GM18507 (cell line): ENCODE results near the gene DNAJC25.
"Not testable (repeated sequence)": the region's sequence is repeated elsewhere in the genome, so short reads cannot be mapped to it uniquely, and the experiment has no call there.

Experiments
- DNase-seq: peaks from one replicate; pipeline ENCODE4 v3.0.0; 2011; ENCODE audit warnings: low read depth; ENCODE audit not compliant: insufficient read length; ENCODE audit errors: extremely low spot score
- FAIRE-seq: peaks from 2 replicates; lab custom pipeline; 2011; peaks lifted over from hg19 to GRCh38; lab: Jason Lieb, UNC

The DNAJC25 gene

DNA sequence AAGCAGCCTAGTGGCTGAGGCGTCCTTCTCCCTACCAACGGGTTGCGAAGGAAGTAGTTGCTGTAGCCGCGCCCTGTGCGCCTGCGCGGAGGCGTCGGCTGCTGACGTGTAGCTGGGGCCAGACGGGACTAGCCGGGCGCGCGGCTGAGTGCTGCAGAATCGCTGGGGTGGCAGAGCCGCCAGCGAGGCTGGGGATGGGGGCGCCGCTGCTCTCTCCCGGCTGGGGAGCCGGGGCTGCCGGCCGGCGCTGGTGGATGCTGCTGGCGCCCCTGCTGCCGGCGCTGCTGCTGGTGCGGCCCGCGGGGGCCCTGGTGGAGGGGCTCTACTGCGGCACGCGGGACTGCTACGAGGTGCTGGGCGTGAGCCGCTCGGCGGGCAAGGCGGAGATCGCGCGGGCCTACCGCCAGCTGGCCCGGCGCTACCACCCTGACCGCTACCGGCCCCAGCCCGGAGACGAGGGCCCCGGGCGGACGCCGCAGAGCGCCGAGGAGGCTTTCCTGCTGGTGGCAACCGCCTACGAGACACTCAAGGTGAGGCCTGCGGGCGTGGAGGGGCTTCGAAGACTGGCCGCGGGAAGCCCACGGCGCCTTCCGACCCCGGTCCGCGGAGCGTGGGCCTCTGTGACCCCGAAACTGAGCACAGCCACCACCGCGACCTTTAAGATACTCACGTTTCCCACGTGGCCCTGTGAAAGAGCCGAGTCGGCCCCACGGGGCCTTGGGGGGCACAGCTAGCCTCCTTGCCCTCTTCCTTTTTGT lies at the start of gene DNAJC25:
Gene DNAJC25 (plus strand): TSS at position 121 of the 758 bp plus-strand sequence. CDS start 74 bp downstream, at position 195.
- peak; percentile 98 for FAIRE-seq

DNA sequence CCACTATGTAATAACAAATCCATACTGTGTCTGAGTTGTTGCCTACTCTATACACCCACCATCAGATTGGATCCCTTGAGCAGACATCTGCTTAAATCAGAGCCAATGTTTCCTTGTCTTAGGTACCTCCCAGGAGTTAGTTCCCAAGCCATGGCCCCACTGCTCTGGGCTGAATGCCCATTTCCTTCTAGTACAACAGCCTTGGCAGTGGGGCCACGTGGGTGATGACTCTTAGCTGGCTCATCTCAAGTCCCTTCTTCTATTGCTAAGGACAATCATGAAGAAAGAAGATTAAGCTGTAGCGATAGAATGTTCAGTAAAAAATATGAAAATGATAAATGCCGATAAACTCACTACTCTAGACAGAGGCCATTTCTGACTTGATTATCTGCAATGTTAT lies 48.2 kb upstream of the DNAJC25 start:
- FAIRE-seq: no peak
- DNase-seq: no peak

More for the DNA sequence above, at the start of gene DNAJC25:
- peak; percentile 100 for DNase-seq

DNA sequence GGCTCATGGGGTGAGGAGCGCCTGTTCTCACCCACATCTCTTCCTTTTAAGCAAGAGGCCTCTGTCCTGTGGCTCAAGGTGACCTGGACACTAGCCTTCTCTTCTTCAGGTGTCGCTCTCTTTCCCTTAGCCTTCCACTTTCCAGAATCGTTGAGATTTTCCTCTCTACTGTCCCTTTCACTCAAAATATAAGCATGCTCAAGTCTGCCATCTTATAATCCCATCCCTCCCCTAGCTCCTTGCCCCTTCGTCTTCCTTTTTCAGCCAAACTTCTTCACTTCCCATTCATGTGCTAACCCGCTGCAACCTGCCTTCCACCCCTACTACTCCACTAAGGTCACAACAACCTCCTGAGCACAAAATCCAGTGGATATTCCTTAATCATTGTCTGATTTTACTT lies 44.8 kb upstream of the DNAJC25 start:
- FAIRE-seq (no peak), DNase-seq (no peak)

DNA sequence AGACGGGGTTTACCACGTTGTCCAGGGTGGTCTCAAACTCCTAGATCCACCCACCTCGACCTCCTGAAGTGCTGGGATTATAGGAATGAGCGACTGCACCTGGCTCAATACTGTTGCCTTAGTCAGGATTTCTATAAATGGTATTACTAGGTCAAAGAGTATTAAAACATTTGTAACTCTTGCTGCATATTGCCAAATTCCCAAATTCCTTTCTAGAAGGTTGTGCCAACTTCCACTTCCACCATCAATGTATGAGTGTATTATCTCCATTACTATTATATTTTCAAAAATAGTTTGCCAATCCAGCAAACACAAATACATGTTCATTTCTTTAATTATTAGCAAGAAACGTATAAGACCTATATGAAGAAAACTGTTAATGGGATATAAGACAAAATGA lies 42.3 kb upstream of the DNAJC25 start:
- DNase-seq (no peak), FAIRE-seq (no peak)

DNA sequence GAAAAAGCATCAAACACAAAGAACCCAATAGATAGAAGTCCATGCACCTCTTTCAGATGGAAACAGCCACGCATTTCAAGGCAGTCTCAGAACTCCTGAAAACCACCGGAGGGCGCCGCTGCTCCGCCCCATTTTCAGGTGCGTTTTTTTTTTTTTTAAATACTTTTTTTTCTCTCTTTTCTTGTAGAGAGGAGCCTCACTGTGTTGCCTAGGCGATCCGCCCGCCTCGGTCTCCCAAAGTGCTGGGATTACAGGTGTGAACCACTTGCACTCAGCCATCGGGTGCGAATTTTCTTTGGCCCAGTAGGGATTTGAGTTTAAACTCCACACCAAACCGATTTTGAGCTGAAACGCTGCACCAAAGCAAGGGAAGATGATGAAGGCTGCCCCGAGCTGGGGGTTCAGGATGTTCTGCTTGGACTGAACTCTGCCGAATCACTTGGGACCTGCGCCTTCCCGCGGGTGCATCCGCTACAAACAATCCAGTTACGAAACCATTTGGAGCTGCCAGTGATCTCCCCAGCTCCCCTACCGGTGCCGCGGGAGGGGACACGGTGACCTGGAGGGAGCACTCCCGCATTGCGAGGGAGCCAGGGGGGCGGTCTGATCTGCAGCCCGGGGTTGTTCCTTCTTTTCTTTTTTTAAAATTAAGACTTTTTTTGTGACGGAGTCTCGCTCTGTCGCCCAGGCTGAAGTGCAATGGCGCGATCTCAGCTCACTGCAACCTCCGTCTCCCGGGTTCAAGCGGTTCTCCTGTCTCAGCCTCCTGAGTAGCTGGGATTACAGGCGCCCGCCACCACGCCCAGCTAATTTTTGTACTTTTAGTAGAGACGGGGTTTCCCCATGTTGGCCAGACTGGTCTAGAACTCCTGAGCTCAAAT lies 33.0 kb upstream of the DNAJC25 start:
- peak; percentile 30 for DNase-seq
- FAIRE-seq: peak; percentile 15

DNA sequence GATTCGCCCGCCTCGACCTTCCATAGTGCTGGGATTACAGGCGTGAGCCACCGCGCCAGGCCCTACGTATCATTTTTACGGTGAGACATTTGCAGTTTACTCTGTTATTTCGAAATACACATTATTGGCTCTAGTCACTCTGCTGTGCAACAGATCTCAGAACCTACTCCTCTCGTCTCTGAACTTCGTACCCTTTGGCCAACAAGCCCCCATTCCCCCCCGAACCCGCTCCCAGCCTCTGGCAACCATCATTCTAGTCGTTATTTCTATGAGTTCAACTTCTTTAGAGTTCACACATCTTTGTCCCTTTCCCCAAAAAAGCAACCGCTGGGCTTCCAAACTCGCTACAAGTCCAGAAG lies 32.4 kb upstream of the DNAJC25 start:
- no peak for DNase-seq

DNA sequence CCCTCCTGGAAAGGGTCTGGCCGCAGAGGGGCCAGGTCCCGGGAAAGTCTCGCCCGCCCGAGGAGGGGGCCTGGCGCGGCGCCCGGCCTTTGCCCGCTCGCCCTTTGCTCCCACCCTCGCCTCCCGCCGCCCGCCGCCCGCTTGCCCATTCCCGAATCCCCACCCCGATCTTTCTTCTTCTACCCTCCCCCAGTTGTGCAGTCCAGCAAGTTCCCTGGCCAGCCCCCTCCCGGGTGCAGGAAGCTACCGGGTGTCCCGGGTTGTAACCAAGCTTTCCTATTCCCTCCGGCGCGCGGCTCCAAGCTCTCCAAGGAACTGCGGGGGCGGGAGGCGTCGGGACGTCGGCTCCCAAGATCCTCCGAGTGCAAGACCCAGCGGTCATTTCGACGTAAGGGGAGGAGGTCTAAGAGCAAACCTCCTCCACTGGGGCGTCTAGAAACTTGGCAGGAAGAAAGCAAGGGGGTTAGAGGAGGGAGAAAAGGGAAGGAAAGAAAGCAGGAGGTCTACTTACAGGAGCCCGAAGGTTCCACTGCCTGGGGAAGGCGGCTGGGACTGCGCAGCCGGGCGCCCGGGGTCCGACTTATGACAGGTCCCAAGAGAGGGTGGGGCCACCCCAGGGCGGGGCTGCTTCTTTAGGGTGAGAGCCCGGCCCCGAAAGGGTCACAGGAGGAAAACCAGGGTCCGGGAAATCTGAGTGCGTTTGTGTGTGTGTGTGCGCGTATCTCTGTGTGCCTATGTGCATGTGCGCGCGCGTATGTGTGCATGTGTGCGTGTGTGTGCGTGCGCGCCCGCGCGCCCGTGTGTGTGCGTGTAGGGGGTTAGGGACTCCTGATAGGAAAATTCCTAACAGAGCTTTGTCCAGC lies 31.8 kb upstream of the DNAJC25 start, which contains the start of gene PTGR1:
Gene PTGR1 (minus strand): TSS at position 556 of the 863 bp plus-strand sequence. CDS start 2,225 bp downstream, outside the sequence.
- no peak for DNase-seq
- no peak for FAIRE-seq

More for the DNA sequence above, 32.4 kb upstream of the DNAJC25 start:
- no peak for FAIRE-seq

DNA sequence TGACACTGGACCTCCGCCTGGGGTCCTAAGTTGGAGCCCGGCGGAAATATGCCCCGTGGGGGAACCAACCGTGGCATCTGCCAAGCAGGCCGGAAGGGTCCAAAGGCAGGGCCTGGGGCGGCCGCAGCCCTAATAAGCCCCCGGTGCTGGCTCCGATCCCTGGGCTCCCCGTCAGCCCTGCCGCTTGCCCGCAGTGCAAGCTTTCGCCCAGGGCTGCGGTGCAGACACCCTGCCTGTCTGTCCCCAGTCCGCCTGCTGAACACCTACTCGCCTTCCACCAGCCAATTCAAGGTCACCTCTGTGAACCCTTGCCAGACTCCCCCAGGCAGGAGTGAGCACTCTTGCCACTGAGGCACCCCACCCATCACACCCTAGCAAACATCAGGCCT lies 31.2 kb upstream of the DNAJC25 start:
- FAIRE-seq (no peak), DNase-seq (no peak)

DNA sequence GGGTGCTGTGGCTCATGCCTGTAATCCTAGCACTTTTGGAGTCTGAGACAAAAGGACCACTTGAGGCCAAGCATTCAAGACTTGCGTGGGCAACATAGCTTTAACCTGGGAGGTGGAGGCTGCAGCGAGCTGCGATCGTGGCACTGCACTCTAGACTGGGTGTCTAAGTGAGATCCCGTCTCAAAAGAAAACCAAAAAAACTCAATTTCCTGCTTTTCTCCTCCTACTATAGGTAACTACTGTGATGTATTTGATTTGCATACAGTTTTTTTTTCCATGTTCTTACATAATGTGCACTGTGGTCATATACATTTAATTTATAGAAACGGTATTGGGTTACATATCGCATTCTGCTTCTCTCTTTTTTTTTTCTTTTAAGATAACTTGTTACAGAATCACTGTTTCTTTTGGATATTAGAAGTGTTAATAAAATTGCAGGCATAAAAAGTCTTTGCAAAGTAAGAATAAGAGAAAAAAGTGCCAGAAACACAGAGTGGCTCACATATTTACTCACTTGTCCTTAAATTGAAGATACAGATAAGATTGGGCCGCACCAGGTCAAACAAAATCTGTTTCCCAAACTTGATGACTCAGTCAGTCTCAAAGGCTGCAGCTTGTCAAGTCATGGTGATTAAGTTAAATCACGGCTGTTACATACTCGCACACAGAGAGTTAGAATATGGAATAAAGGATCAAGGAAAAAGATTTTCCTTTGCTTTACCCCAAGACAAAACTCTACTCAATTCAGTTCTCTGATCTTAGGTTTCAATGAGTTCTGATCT lies 29.7 kb upstream of the DNAJC25 start:
- FAIRE-seq (no peak), DNase-seq (no peak)

DNA sequence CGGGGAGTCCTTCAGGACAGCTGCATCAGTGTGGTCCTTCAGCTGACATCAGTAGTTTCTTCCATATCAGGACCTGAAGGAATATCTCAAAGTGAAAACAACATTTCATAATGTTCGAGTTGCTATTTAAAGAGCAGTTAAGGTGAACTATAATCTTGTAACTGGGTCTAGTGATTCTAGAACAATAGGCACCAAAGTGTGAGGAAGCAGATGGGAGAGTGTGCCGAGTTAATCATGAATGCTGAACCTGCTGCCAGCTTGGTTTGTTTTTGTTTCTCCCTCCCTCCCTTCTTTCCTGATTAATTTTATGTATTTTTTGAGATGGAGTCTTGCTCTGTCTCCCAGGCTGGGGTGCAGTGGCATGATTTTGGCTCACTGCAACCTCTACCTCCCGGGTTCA lies 28.1 kb upstream of the DNAJC25 start:
- FAIRE-seq: no peak

DNA sequence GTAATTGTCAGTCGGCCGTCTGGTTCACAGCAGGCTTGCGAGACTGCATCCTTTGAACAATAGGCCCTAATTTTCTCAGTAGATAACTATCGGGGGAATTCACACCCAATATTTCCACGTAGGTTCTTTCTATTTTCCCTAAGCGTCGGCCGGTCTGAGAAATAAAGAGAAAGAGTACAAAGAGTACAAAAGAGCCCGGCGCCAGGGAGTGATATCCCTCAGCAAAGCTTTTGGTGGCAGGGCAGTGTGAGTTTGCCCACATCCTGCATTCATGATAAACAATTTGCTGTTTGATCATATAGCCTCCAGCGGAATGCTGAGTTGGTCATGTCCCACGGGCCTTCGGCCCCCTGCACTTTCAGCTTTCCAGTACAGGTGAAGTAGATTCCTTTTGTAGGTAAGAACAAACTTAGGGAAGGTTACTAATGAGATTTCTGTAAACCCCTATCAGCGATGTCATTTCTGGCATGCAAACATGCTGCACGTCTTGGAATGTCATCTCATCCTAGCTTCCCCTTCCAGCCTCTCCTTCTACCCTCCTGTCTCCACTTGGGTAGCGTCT lies 27.0 kb upstream of the DNAJC25 start:
- DNase-seq (no peak), FAIRE-seq (no peak)

More for the DNA sequence above, 28.1 kb upstream of the DNAJC25 start:
- DNase-seq: no peak

DNA sequence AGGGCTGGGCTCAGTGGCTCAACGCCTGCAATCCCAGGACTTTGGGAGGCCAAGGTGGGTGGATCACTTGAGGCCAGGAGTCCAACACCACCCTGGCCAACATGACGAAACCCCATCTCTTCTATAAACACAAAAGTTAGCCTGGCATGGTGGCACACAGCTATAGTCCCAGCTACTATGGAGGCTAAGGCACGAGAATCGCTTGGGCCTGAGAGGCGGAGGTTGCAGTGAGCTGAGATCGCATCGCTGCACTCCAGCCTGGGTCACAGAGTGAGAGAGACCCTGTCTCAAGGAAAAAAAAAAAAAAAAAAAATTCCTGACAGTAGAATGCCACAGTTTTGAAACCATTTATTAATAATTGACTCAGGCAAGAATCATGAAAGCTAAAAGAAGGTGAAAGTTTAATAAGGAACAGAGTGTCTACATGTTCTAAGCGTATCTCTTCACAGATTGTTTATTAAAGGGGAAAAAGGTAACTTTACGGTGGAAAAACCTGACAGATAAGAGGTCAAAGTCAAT lies 26.0 kb upstream of the DNAJC25 start:
- no peak for DNase-seq
- FAIRE-seq: no peak

DNA sequence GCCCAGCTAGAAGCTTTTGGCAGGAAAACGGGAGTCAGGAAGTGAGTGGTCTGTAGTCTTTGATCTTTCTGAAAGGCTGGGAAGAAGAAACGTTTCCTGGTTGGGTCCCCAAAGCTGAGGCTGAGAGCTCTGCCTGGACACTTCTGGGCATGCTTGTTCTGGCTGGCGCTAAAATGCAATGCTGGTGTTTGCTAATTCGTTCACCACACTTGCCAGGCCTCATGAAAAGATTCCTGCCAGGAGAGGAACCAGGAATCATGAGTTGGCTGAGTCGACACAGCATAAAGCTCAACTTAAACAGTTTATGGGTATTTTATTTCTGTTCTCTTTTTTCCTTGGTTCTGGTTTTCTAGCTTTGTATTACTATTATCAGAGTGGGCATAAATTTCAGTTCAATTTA lies 21.0 kb upstream of the DNAJC25 start:
- no peak for FAIRE-seq
- DNase-seq: no peak

DNA sequence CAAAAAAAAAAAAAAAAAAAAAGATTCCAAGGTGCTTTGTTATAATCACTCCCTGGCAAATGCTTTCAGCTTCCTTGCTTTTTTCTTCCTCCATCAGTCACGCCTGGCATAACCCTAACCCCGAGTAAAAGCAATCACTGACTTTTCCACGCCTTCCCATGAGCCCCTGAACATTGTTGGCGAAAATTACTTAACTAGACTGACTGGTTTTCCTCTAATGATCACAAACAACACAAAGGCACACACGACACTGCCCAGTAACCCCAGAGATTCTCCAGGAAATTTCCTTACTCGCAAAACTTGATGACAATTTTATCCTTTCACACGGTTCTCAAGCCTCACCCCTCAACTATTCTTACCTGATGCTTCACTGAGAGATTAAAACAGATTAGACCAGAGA lies 20.3 kb upstream of the DNAJC25 start:
- no peak for FAIRE-seq
- no peak for DNase-seq

DNA sequence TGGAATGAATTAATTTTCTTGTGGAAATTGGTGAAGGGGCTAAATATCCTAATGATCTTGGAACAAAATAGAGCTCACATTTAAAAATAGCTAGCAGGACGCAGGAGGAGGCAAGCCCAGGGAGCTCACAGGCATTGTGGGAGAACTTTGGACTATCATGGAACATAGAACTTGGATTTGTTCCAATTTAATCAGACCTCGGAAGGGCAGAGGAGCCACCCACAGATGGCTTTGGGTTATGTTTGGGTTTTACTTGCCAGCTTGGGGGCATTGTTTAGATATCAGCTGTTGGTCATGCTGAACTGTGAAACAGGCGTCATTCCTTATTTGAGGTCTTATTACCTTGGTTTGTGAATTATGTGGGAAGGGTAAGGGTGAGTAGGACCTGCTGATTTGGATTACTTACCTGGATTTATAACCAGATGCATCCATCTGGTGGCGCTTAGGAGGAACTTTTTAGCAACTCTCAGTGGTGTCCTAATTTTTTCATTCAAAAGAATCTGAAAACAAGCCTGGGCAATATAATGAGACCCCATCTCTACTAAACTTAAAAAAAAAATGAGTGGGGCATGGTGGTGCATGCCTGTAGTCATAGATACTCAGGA lies 17.6 kb upstream of the DNAJC25 start:
- DNase-seq: no peak
- no peak for FAIRE-seq

DNA sequence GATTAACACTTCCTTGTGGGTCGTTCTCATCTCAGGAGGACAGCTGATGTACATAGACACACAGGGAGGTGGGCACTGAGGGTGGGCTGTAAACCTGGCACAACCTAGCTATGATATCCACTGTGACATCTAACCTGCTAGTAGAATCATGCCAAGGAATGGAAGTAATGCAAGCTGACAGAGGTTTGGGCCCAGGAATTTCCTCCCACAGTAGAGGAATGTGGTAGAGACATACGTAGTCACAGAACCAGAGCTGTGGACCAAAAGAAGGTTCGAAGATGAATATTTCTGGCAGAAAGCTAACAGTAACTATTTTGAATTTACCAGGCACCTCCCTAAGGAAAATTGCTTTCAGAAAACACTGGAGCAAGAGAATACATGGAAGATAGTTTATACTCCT lies 15.2 kb upstream of the DNAJC25 start:
- FAIRE-seq: no peak
- DNase-seq: no peak

DNA sequence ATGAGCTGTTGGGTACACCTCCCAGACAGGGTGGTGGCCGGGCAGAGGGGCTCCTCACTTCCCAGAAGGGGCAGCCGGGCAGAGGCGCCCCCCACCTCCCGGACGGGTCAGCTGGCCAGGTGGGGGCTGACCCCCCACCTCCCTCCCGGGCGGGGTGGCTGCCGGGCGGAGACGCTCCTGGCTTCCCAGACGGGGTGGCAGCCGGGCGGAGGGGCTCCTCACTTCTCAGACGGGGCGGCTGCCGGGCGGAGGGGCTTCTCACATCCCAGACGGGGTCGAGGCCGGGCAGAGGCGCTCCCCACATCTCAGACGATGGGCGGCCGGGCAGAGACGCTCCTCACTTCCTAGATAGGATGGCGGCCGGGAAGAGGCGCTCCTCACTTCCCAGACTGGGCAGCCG lies 13.8 kb upstream of the DNAJC25 start:
- DNase-seq, FAIRE-seq: not testable (repeated sequence)

DNA sequence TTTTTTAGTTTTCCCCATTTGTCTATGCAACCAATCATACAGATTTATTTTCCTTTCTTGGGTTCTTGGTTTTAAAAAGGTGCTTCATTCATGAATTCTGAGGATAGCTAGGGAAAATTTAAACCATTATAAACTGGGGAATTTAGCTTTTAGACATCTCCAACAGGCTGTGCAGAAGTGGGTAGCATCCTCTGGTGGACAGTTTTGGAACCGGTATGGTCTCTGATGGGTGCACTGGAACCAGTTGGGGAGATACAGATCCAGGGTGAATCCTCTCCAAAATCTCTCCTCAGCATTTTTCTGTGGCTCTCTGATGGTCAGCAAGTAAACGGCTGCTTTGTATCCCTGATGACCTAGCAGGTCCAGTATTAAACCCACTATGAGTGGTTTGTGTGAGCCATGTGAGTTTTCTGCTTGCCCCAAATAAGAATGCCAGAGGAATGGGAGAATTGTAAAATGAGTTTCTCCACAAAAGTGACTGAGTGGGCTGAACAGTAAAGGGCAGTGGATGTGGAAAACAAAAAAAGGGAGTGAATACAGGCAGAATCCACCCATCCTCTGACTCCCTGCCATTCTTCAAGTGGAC lies 9.1 kb upstream of the DNAJC25 start:
- no peak for DNase-seq
- FAIRE-seq: peak; percentile 46
